Transverse colon (tissue), 4 donors: ENCODE results near the gene MKLN1.

ENCODE experiments used
- CTCF ChIP-seq, 5 experiments: fragments of 200-600 bp in 3 of 5; fragments of 450-650 bp in 2 of 5; sonication (generic) in 3 of 5; IDR thresholded peaks; 1 replicate in 2 of 5; 2 replicates in 3 of 5; pipeline ENCODE4 v1.5.1; 2016 to 2017; ENCODE audit warnings: antibody characterized with exemption in 5 of 5, inconsistent platforms in 3 of 5, mild to moderate bottlenecking in 2 of 5, moderate library complexity in 1 of 5
- EP300 ChIP-seq: sonication (generic); formaldehyde crosslinking; IDR thresholded peaks from one replicate; pipeline ENCODE4 v1.6.1; 2017; ENCODE audit warnings: antibody characterized with exemption, low read depth
- POLR2A ChIP-seq: fragments of 450-650 bp; IDR thresholded peaks from one replicate; pipeline ENCODE4 v1.6.1; 2016; ENCODE audit warnings: antibody characterized with exemption, mild to moderate bottlenecking, moderate library complexity
- POLR2AphosphoS5 ChIP-seq, 3 donors: sonication (generic); formaldehyde crosslinking; IDR thresholded peaks; one replicate each; pipeline ENCODE4 v1.6.1; 2016; ENCODE audit warnings: antibody characterized with exemption in 3 of 3

GRCh38 chr7:131355917-131356777, 28.5 kb downstream of the MKLN1 start:
- TF ChIP-seq CTCF (IDR thresholded peaks at IDR 0.05) (no peak), POLR2A (no peak), POLR2AphosphoS5 (IDR thresholded peaks at IDR 0.05) (no peak), EP300 (no peak)
